HG03575 (cell line): ENCODE results near the gene BCL6.

Experiments used
- ATAC-seq: cut with Tn5 transposase; IDR thresholded peaks from one replicate; pipeline ENCODE4 v1.9.1; 2021; ENCODE audit not compliant: unreplicated experiment, insufficient number of reproducible peaks, low FRiP score; ENCODE audit errors: extremely low read depth

Gene BCL6

DNA sequence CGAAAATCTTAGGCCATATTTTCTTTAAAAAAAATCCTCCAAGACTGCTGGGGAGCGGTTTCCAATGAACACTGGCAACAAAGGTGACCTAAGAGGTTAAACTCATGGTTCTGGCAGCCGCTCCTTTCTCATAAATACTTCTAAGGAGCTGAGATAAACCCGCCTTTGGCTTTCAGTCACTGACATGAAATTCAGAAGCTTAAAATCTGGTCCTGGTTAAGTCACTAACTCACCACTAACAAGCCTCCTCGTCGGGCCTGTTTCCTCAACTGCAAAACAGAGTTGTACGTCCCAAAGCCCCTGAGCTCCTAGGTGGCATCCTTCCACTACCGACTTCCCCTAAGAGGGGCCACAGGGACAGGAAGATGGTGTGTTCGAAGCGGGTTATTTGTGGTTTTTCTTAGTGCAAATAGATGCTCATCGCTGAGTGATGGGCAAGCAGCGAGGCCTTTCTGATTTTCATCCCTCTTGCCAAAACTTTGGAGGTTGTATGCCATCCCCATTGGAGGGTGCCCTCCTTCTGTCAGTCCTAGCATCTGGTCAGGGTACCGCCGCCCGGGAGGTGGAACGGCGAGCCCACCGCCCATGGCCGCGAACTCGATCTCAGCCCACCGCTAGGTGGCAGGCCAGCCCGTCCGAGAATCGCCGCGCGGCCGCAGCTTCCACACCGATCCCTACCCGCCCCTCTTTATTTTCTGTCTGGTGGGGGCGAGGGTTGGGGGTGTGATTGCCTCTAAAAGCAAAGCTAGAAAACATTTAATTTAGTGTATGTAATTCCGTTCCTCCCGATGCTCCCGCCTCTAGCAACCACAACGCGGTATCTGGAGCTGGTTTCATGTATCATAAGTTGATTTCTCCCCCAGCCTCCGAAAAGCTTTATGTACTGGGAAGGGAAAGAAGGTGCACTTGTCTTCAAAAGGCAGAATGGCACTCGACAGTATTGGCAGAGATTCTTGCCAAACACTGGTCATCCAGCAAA lies 4.6 kb downstream of the BCL6 start:
- no peak for ATAC-seq

DNA sequence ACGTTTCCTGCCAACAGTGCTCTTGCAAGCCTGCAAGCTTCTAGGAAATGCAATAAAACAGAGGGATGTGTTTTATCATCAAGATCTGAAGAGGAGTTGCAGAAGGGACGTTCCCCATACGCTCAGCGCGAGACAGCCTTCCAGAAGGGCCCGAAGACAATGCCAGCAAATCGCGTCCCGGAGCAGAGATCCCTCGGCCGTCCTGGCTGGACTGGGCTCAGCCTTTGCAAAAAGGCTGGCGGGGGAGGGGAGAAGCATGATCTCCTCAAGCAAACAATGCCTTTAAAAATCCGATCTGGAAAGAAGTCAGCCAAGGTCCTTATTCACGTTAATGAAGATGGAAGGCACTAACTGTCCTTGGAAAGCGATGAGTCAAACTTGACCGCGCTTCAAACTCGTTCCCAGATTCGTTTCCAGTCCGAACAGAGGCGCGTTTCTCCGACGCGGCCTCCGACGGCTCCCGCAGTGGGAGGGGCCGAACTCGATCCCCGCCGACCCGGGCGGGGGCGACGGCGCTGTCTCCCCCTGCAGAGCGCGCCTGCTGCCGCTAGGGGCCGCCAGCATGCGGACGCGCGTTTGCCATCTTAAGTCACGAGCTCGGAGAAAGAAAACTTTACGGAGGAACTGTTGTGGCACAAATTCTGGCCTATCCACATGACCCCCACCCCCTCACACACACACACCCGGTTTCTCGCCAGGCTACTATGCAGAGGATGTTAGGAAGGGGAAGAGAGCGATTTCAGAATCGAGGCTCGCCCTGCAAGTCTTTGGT lies 5.5 kb downstream of the BCL6 start:
- no peak for ATAC-seq

- ATAC-seq, result no peak
Observed at GRCh38 chr3:187739094-187739560, 6.1 kb downstream of the BCL6 start.

GRCh38 chr3:187738331-187739093 lies 6.8 kb downstream of the BCL6 start:
- no peak for ATAC-seq

- ATAC-seq, result no peak
Observed at GRCh38 chr3:187738071-187738330, 7.3 kb downstream of the BCL6 start.

- ATAC-seq, result no peak
Observed at GRCh38 chr3:187737368-187738070, 7.7 kb downstream of the BCL6 start.

GRCh38 chr3:187737006-187737367 lies 8.3 kb downstream of the BCL6 start:
- no peak for ATAC-seq

DNA sequence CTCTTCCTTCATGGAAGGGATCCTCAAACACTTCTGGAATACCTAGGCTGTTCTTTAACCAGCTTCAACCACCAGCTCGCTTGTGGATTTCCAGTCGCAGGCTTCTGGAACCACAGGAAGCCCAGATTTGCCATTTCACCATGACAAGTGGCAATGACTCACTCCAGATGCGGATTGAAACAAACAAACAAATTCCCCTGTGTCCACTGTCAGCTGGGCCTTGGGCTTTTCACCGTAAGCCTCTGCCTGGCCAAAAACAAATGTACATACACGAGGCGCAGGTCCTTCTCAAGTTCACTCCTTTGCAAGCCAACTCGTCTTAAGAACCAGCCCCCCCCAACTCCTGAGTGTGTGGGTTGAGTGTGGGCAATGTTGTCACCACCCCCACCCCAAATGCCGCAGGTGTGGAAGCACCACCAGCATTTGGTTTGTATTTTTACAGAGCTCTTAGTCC lies 8.8 kb downstream of the BCL6 start:
- ATAC-seq, result no peak

DNA sequence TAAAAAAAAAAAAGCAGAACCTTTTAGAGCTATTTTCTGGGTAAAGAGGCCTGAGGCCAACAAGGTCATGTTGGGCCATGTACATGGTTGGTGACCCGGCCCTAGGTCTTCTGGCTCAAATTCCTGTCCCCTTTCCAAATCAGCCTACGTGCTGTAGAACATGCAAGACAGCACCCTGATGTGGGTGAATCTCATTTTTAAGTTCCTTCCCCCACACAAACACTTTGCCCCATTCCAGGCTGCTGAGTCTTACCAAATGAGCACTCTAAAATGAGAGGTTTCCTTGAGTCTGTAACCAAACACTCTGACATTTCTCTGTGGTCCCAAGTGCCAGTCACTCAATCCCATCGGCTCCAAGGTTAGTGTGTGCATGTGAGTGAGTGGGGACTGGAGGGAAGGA lies 9.4 kb downstream of the BCL6 start:
- ATAC-seq, result no peak

DNA sequence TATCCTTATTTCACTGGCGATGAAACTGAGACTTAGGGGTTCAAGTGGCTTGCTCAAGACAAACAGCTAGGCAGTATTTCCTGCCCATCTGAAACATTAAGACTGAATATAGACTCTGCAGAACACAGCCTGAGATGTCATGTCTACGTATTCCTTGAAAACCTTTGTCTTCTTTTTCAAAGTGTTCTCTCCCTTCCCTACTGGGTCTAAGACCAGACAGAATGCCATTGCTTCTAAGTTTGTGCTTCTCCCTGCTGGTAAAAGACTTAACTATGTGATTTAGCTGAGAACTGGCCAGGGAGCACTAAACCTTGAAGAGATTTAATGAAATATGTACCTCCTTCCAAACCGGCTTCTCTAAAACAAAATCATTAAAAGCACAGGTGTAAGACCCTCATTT lies 9.9 kb downstream of the BCL6 start:
- ATAC-seq, result no peak

DNA sequence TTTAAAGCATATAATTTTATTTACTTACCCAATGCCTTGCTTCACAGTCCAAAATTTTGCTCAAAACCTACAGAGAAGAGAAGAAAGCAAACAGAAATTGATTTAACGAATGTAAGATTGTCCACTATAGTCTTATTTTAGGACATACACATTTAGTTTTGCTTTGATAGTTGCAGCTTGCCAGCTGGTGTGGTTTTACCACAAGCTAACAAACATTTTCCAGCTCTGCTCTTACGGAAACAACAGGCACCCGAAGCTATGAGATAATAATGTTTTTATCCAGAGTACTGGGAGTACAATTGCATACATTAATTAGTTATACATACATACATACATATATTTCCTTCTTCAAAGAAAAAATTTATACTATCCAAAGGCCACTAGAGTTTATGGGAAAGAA lies 10.4 kb downstream of the BCL6 start:
- no peak for ATAC-seq

DNA sequence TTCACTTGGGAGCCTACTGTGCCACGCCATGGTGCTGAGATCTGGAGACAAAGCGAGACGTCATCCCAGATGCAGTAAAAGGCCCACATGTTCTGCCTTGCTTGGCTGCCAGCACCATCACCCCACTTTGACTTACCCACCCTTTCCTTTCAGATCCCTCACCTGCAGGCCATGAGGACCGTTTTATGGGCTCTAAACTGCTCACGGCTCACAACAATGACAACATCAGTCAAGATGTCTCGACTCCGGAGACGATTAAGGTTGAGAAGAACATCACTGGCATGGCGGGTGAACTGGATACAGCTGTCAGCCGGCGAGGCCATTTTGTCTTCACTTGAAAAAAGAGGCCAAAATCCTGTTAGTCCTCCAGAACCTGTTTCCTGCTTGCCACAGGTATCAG lies 11.9 kb downstream of the BCL6 start:
- ATAC-seq, result no peak

DNA sequence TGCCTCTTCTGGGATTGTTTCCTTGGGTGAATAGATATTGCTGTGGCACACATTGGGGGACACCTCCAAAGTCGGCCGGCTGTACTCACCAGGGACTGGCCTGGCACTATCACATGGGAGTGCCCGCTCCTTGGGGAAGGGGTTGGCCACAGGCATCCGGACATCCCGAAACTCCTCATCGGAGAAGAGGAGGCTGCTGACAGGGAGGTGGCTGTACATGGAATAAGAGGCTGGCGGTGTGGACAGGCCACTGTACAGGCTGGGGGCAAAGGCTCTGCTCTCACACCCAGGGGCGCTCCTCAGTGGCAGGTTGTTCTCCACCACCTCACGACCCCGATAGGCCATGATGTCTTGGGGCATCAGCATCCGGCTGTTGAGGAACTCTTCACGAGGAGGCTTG lies 15.7 kb downstream of the BCL6 start:
- ATAC-seq, result no peak

GRCh38 chr3:187728940-187729583 lies 16.2 kb downstream of the BCL6 start:
- no peak for ATAC-seq

DNA sequence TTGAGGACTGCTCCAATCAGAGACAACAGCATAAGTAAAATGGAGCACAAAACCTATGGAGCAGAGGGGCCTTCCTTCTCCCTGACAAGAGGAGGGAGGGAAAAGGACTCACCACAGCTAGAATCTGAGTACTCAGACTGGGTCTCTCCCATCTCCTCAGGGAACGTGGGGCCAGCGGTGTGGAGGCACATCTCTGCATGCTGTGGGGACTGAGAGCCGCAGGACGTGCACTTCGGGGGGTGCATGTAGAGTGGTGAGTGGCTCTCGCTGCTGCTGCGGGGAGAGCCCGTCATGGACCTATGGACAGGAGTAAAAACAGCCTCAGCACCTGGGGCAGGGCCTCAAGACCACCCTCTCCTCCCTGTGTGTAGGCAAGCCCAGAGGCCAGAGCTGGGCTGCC lies 17.0 kb downstream of the BCL6 start:
- ATAC-seq, result no peak

- no peak for ATAC-seq
Observed at GRCh38 chr3:187726564-187726963, 18.7 kb downstream of the BCL6 start.

- no peak for ATAC-seq
Observed at GRCh38 chr3:187725653-187726370, 19.5 kb downstream of the BCL6 start.

DNA sequence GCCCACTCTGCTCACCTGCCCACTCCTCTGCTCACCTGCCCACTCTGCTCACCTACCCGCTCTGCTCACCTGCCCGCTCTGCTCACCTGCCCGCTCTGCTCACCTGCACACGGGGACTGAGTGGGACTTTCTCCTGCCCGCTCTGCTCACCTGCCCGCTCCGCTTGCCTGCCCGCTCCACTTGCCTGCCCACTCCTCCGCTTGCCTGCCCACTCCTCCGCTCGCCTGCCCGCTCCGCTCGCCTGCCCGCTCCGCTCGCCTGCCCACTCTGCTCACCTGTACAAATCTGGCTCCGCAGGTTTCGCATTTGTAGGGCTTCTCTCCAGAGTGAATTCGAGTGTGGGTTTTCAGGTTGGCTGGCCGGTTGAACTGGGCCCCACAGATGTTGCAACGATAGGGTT lies 20.0 kb downstream of the BCL6 start:
- ATAC-seq, result no peak
